NCI-H345 treated with DMSO at 0.1 percent for 48 hours (cell line): ENCODE results near the gene CELA2B.
"Not testable (repeated sequence)": the region's sequence is repeated elsewhere in the genome, so short reads cannot be mapped to it uniquely, and the experiment has no call there.

Source experiments
- DNase-seq: peaks from one replicate; lab custom pipeline; 2025; ENCODE audit not compliant: unreplicated experiment; lab: John Stamatoyannopoulos, UW

CELA2B gene

DNA sequence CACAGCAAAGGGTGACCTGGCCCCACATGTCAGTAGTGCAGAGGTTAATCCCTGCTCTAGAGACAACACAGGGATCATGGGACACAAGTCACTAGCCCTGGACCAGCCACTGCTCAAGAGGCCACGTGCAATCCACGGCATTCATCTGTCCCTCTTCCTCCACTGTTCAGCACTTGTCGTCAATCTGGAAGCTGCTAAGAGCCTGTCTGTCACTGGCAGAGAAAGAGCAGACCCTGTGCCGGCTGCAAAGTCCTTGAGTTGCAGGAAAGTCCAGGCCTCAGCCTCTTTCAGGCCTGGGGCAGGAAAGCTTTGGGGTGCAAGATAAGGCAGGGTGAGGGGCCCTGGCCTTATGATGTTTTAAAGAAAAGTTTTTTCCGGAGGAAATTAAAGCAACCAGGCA lies 16.7 kb downstream of the CELA2B start:
- DNase-seq: no peak

DNA sequence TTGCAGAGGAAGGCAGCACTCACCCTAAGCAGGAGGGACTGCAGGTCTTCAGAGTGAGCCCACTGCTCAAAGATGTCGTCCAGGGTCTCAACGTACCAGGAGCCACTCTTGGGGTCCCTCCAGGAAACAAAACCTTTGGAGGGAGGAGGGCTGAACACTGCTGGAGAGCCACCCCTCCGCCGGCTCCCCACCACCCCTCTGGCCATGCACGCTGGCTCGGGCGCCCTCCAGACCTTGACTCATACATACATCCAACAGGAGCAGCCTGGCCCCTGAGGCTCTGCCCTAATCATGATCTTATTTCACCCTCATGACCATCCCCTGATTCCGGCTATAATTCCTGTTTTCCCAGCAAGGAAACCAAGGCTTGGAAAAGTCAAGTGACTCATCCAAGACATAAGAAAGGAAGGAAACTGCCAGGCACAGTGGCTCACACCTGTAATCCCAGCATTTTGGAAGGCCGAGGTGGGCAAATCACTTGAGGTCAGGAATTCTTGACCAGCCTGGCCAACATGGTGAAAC lies 18.0 kb downstream of the CELA2B start:
- no peak for DNase-seq

DNA sequence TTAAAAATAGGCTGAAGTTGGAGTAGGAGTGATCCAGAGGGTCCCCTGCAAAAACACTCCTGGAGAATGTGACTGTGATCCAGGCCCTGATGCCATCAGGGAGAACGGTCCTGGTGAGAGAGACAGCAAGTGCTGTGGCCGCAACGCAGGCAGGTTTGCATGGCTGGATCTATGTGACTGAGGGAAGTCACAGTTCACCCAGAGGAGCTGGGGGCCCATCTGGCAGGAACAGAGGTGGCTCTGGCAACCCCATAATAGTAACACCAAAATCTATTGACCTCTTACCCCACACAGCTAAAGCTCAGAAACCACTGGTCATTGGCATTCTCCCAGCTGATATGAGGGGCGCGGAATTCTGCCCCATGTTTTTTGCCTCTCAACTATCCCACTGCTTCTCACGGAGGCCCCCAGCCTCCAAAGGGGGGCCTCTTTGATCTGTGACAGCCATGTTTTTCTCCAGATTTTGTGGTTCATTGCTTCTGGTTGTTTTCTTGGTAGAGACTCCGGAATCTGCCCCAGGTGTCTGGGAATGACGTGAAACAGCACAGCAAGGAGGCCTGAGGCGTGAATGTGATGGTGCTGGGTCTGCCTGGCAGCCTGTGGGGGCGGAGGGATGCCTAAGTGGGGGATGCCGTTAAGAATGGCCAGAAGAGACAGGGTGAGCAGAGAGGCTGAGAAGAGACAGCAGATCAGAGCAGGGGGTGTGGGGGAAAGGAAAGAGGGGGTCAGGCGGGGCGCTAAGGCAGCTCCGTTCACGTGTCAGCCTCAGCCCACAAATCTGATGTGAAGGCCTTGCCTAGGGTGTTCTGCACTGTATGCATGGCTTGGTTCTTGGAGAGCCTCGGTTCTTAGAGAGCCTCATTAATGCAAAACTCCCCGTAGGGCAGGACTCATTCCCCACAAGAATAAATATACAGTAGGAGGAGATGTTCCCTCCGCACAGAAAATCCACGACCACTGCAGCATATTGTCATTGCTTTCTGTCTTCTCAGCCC lies 24.6 kb downstream of the CELA2B start:
- no peak for DNase-seq

DNA sequence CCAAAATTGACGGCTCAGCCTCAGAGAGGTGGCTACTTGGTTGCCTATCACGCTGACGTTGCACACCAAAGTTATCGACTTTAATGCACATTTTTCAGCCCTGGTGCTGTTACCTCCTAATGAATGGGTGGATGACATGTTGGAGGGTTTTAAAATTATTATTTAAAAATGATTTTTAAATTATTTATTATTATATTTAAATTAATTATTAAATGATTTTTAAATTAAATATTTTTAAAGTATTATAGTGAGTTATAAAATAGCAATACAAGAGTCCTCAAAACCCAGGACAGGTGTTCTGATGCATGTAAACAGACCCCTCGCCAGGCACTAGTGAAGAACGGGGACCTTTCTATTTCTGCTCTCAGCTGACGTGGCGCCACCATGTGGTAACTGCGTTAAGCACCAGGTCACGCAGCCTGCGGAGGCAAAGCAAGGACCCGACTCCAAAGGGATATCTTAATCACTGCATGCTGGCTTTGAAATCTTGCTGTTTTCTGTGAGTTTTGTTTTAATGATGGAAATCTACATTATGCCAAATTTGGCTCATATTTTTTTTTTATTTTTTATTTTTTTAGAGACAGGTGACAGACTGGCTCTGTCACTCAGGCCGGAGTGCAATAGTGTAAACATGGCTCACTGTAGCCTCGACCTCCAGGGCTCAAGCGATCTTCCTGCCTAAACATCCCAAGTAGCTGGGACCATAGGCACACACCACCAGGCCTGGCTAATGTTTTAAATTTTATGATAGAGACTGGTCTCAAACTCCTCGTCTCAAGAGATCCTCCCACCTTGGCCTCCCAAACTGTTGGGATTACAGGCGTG lies 25.5 kb downstream of the CELA2B start:
- DNase-seq: peak; percentile 40

DNA sequence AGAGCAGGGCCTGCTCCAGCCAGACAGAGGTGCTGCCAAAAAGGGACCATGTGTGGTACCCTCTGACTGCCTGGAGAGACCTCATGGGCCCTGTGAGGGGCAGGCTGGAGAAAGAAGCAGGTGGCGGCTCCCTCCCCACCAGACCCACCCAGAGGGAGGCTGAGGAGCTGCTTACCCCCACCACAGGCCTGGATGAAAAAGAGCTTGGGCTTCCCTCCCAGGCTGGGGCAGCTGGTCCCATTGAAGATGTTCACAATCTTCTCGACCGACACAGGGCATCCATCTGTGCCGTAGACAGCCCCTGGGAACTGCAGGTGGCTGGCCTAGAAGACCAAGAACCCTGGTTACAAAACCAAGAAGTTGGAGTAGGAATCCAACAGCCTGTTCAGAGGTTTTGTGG lies 28.5 kb downstream of the CELA2B start:
- no peak for DNase-seq

DNA sequence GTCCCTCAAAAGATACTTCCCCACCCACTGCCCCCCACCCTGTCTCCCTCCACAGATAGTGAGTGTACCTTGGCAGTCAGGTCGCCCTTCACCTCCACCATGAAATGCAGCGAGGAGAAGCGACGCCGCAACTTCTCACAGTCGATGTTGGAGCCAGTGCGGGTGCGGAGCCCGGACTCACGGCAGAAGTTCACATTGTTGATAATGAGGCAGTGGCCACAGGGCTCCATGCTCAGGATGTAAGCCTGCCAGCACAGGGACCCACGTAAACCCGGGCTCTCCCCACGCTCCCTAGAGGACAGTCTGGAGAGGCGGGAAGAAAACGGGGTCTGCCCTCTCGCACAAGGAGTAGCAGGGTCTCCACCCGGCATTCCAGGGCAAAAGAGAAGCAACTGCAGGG lies 30.9 kb downstream of the CELA2B start:
- no peak for DNase-seq

DNA sequence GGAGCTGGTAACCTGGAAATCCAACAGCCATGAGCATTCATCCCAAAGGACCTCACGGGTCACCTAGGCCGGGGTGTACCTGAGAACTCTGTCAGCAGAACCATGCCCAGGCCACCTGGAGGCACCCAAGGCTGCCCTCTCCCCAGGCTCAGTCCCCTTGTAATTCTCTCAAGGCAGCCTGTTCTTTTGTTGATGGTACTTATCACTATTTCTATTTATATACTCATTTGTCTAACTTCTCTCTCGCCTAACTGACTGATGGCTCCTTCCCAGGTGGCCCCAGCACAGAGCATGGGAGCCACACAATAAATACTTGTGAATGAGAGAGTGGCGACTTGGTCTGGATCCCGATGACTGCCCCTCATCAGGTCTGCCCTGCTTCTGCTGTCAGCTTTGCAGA lies 31.4 kb downstream of the CELA2B start:
- no peak for DNase-seq

DNA sequence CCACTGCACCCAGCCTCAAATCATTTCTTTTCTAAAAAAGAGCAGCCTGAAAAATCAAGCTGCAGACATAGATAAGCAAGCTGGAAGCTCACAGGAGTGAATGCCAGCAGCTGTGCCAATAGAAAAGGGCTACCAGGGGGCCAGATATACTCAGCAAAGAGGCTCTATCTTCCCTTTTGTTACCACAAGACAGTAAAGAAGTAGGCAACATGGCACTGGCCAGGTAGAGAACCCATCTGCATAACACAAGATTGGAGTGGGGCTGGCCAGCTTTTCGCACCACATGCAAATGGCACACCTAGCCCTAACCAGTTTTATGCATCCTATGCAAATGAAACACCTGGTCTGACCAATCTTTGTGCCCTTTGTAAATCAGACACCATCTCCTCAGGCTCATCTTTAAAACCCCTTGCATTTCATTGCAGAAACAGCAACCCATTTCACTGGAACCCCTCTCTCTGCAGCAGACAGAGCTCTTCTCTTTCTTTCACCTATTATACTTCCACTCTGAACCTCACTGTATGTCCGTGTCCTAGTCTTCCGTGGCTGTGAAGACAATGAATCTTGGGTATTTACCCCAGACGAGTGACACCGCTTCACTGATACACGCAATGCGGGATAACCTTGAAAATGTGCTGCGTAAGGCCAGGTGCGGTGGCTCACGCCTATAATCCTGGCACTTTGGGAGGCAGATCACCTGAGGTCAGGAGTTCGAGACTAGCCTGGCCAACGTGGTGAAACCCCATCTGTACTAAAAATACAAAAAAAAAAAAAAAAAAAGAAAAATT lies 33.0 kb downstream of the CELA2B start:
- DNase-seq: no peak

DNA sequence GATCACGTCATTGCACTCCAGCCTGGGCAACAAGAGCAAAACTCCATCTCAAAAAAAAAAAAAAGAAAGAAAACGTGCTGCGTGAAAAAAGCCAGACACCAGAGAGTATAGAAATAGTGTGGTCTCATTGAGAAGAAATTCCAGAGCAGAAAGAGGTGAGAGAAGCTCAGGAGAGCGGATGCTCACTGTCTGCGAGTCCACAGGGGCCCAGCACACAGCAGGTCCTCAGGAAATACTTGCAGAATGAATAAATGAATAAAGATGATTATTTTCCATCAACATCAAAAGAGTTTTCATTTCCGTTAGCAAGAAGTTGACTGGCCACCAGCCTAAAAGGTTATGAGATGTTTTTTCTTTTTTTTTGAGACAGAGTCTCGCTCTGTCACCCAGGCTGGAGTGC lies 33.7 kb downstream of the CELA2B start:
- no peak for DNase-seq

DNA sequence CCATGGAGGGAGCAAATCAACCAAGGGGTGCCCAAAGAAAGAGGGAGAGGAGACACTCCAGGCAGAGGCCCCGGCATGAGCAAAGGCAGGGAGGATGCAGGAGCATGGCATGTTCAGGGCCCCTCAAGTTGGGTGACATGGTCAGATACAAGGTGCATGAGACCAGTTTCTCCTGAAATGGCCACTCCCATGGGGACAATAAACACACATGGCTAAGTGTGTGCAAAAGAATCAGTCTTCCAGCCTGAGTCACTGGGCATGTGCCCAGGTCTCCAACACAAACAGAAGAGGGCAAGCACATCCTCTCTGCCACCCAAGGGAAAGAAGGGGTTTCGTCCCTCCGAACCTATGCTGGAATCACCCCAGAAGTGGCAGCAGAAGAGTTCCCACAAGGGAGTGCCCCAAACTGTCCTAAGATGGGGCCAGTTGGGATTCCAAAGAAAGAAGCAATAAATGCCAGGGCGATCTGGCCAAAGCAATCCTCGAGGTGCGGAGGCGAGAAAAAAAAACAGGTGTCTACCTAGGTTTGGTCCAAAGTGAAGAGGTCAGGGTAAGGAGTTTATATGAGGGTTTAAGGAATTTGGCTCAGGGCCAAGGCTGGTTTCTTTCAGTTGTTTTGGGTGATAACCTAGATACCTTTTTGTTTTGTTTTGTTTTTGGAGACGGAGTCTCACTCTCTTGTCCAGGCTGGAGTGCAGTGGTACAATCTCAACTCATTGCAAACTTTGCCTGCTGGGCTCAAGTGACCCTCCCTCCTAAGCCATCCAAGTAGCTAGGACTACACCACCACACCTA lies 34.9 kb downstream of the CELA2B start:
- no peak for DNase-seq

DNA sequence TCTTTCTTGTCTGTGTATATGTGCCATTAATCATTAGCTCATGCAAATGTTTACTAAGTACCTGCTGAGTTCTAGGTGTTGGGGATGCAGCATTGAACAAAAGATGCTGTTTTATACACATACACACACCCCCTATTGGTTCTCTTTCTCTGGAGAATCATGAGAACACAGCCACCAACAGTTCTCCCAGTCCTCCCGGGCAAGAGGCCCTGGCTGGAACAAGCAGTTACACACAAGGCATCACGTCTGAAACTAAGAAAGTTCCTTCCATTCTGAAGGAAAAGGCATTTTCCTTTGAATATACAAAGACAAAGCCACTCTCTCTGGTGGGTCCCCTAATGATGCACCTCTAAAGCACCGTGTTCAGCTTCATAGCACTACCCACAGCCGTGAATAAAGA lies 37.3 kb downstream of the CELA2B start:
- no peak for DNase-seq

DNA sequence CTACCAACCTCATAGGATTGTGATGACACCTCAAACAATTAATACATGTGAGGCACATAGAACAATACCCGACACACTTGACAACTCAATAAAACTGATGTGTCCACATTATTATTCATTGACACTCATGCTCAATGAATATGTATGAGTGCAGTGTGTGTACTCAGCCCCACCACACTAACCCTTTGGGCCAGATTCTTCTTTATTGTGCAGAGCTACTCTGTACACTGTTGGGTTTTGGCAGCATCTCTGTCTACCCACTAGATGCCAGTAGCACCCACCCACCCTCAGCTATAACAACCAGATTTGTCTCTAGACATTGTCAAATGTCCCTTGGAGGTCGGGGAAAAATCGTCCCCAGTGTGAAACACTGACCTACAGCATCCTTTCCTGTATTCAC lies 38.0 kb downstream of the CELA2B start:
- DNase-seq: no peak

DNA sequence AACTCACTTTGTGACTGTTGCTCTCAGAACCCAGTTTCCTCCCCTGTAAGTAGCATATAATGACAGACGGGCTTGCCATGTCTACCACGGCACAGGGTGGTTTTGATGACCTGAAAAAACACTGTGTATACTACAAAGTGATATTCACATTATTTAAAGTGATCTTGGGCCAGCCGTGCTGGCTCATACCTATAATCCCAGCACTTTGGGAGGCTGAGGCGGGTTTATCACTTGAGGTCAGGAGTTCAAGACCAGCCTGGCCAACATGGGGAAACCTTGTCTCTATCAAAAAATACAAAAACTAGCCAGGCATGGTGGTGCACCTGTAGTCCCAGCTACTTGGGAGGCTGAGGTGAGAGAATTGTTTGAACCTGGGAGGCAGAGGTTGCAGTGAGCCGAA lies 38.7 kb downstream of the CELA2B start:
- not testable (repeated sequence) for DNase-seq

DNA sequence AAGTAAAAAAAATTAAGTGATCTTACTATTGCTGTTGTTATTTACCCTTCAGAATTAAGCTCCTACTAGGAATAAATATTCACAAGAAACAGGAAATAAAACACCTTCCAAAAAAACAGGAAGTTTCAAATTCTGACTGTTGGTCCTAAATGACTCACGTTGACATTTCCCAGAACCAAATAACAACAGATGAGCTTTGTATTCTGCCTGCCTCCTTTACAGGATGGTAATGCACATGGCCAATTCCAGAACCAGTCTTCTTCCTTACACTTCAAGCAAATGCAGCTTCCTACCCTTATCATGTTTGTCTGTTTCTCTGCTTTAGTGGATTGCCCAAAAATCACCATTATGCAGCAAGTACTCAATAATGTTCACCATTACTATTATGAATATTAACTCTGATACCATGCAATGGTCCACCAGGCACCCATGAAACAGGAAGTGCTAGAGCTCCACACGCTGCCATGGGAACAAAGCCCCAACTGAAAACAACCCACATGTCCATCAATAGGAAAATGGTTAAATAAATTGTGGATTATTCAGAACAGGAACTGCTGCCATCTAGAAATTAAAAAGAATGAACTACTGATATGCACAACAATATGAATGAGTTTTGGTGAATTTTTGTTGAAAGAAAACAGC lies 39.2 kb downstream of the CELA2B start:
- no peak for DNase-seq

DNA sequence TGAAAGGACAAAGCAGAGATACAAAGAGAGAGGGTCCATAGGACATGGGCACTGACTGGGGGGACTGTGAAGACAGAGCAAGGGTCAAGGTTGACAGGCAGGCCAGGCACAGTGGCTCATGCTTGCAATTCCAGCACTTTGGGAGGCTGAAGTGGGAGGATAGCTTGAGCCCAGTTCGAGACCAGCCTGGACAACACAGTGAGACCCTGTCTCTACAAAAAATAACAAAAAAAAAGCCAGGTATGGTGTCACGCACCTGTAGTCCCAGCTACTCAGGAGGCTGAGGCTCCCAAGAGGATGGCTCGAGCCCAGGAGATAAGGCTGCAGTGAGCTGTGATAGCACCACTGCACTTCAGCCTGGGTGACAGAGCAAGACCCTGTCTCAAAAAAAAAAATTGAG lies 43.7 kb downstream of the CELA2B start:
- no peak for DNase-seq

DNA sequence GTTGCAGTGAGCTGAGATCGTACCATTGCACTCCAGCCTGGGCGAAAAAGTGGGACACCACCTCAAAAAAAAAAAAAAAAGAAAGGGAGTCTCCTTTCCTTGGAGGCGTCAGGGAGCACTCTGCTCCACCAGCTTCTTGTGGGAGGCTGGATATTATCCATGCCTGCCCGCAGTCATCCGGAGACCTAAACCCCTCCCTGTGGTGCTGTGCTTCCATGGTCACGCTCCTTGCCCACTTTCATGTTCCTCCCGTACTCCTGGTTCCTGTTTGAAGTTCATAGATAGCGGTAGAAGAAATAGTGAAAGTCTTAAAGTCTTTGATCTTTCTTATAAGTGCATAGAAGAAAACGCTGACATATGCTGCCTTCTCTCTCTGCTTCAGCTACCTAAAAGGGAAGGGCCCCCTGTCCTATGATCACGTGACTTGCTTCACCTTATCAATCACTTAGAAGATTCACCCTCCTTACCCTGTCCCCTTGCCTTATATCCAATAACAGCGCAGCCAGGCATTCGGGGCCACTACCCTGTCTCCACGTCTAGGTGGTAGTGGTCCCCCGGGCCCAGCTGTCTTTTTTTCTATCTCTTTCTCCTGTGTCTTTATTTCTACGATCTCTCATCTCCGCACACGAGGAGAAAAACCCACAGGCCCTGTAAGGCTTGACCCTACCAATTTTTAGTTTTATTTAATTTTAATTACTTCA lies 45.5 kb downstream of the CELA2B start:
- not testable (repeated sequence) for DNase-seq

DNA sequence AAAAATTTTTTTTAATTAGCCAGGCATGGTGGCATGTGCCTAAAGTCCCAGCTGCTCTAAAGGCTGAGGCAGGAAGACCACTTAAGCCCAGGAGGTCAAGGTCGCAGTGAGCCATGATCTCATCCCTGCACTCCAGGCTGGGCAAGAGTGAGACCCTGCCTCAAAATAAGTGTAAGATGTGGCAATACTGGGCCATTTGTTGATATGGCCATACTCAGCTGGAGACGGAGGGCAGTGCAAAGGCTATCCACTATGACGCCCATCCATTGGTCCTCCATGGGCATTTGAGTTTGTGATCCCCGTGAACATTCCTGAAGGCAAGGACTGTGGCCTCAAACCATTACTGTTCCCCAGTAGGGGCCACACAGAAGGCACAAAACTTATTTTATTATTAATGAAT lies 46.6 kb downstream of the CELA2B start:
- DNase-seq: no peak

DNA sequence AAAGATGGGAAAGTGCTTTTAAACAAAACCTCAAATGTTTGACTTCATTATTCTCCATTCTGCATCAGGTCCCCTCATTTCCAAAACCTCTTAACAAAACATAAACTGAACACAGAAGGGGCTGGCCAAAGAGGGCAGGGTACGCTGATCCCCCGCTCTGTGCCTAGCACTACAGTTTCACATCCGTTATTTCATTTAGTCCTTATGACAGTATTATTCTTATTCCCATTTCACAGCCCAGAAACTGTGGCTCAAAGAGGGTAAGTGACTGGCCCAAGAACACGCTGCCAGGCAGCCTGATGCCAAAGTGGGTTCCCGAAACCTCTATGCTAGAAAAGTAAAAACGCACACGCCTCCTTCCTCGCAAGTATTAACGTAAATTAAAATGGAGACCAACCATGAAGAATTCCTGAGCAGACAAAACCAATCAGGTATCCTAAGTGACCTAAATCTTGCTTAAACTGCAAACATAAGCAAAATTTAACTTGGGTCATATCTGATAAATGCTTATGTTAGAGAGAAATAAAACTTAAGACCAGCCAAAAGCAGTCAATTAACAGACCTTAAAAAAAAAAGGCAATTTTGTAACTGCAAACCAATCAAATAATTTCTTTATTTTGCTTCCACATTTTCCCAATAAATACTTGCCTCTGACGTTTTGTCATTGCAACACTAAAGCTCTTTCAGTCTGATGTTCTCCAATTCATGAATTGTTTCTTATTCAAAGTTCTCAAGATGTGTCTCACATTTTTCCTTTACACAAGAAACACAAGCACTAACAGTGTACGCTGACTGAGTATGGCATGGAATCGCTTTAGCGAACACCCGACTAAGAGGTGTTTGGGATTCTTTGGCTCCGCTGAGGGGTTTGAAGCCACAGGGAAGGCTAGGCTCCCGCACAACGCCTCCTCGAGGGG lies 47.5 kb downstream of the CELA2B start:
- peak; percentile 26 for DNase-seq
